Measurements from ENCODE around the gene EXD3.

GRCh38 chr9:137311171-137311985, 111.6 kb downstream of the EXD3 start:
- no peak for TF ChIP-seq ZNF335 (CRISPR knock-in tag; IDR thresholded peaks at IDR 0.05)
- no peak for TF ChIP-seq NR2C2 (CRISPR knock-in tag; IDR thresholded peaks at IDR 0.05; ENCODE audit: borderline replicate concordance)
- no peak for TF ChIP-seq CBX5 (CRISPR knock-in tag; IDR thresholded peaks at IDR 0.05; ENCODE audit: borderline replicate concordance)
- TF ChIP-seq GABPA (IDR thresholded peaks at IDR 0.05; ENCODE audit: low read depth, low read length) = no peak
- TF ChIP-seq GABPA (CRISPR knock-in tag; IDR thresholded peaks at IDR 0.05; ENCODE audit: low read depth) = no peak
- no peak for TF ChIP-seq DNMT1 (CRISPR knock-in tag; IDR thresholded peaks at IDR 0.05)
- no peak for TF ChIP-seq ZNF256 (CRISPR knock-in tag; conservative IDR thresholded peaks at IDR 0.05)
- no peak for TF ChIP-seq NCOA1 (CRISPR knock-in tag; IDR thresholded peaks at IDR 0.05)
